H1 (cell line): ENCODE measurements around the gene TMPRSS2.

Source experiments
- CEBPB ChIP-seq: IDR thresholded peaks from 2 replicates; pipeline ENCODE4 v1.6.1; 2012; ENCODE audit warnings: low read depth, low read length
- CHD1 ChIP-seq: IDR thresholded peaks from 2 replicates; pipeline ENCODE4 v1.6.1; 2012; ENCODE audit warnings: low read depth, low read length, improper control_type of control experiment
- CTCF ChIP-seq, 3 experiments: IDR thresholded peaks; 1 replicate in 2 of 3; 2 replicates in 1 of 3; pipeline versions ENCODE4 v1.5.1 to v1.6.1; 2011; ENCODE audit warnings: low read length in 3 of 3, mild to moderate bottlenecking in 3 of 3, inconsistent platforms in 2 of 3, low read depth in 1 of 3, moderate library complexity in 1 of 3; ENCODE audit not compliant: insufficient read depth in 1 of 3; ENCODE audit errors: control extremely low read depth in 1 of 3
- EP300 ChIP-seq, 2 experiments: IDR thresholded peaks; 1 replicate in 1 of 2; 2 replicates in 1 of 2; pipeline ENCODE4 v1.6.1; 2011 to 2012; ENCODE audit warnings: low read depth in 2 of 2, low read length in 2 of 2, mild to moderate bottlenecking in 2 of 2, borderline replicate concordance in 1 of 2, inconsistent platforms in 1 of 2, moderate library complexity in 1 of 2
- EZH2 ChIP-seq: fragments of 200-600 bp; sonication (generic); IDR thresholded peaks from 2 replicates; pipeline ENCODE4 v1.7.1; 2012; ENCODE audit warnings: low read depth, mild to moderate bottlenecking, moderate library complexity, low read length, inconsistent platforms; ENCODE audit not compliant: severe bottlenecking
- GABPA ChIP-seq: IDR thresholded peaks from 2 replicates; pipeline ENCODE4 v1.6.1; 2011; ENCODE audit warnings: mild to moderate bottlenecking, low read length, moderate library complexity, borderline replicate concordance; ENCODE audit not compliant: insufficient read depth
- JUND ChIP-seq: IDR thresholded peaks from 2 replicates; pipeline ENCODE4 v1.6.1; 2011; ENCODE audit warnings: mild to moderate bottlenecking, improper control_type of control experiment, low read length
- MAX ChIP-seq: IDR thresholded peaks from 2 replicates; pipeline ENCODE4 v1.6.1; 2012; ENCODE audit warnings: inconsistent platforms
- POLR2A ChIP-seq, 2 experiments: IDR thresholded peaks; 1 replicate in 1 of 2; 2 replicates in 1 of 2; pipeline ENCODE4 v1.6.1; 2011; ENCODE audit warnings: low read depth in 2 of 2, low read length in 2 of 2, mild to moderate bottlenecking in 2 of 2; ENCODE audit errors: control extremely low read depth in 1 of 2
- RXRA ChIP-seq: IDR thresholded peaks from 2 replicates; pipeline ENCODE4 v1.6.1; 2011; ENCODE audit warnings: low read depth, mild to moderate bottlenecking, low read length, moderate library complexity; ENCODE audit not compliant: insufficient read depth

GRCh38 chr21:41443562-41443961 lies 64.4 kb downstream of the TMPRSS2 start:
- no peak for TF ChIP-seq CTCF (IDR thresholded peaks at IDR 0.05; ENCODE audit: control extremely low read depth in 1 of 3, insufficient read depth in 1 of 3, low read depth in 1 of 3, low read length in 3 of 3)
- TF ChIP-seq MAX, result no peak
- TF ChIP-seq POLR2A (IDR thresholded peaks at IDR 0.05; ENCODE audit: control extremely low read depth in 1 of 2, low read depth in 2 of 2, low read length in 2 of 2), result no peak
- TF ChIP-seq EP300 (IDR thresholded peaks at IDR 0.05; ENCODE audit: borderline replicate concordance in 1 of 2, low read depth in 2 of 2, low read length in 2 of 2), result no peak
- no peak for TF ChIP-seq RXRA
- no peak for TF ChIP-seq CHD1
- TF ChIP-seq CEBPB, result no peak
- no peak for TF ChIP-seq GABPA
- TF ChIP-seq EZH2, result no peak
- no peak for TF ChIP-seq JUND
